Anterior cingulate cortex (tissue), 58 donors: ENCODE data around the gene MEST.
A peak's percentile ranks its signal among the peaks of the same experiment; 100 is the strongest.
"Not testable (repeated sequence)": the region's sequence is repeated elsewhere in the genome, so short reads cannot be mapped to it uniquely, and the experiment has no call there.

Experiments
- DNase-seq, 58 donors: peaks; one replicate each; lab custom pipeline; 2025; lab: John Stamatoyannopoulos, UW

The MEST gene

GRCh38 chr7:130491841-130492522 is at the start of gene MEST:
MEST (plus strand) TSS chr7:130492085; CDS start chr7:130492314, 229 bp downstream.
- DNase-seq = peak in 32 of 58 donors; percentile 15 to 66 (median 36)

DNA sequence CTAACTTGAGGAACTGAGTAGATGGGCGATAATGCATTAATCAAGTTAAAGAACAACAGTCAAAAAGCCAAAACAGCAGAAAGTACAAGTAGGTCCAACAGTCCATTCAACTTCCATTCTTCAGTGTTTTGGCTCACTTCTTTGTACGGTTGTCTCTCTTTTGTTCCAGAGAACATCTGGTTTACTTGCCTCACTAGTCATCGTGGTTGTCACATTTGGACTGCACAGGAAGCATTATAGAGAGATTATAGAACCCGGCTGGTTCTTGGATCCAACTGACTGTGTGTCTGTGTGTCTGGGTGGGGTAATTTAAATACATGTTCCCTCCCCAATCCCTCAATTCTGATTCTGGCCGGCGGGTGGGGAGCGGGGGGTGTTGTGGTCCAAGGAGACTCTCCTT is 49.3 kb upstream of the MEST start:
- DNase-seq = no peak

GRCh38 chr7:130444234-130444633 is 47.7 kb upstream of the MEST start:
- peak in 3 of 58 donors; percentile 9 to 45 (median 34) for DNase-seq

GRCh38 chr7:130444751-130445407 is 47.0 kb upstream of the MEST start:
- DNase-seq = no peak

DNA sequence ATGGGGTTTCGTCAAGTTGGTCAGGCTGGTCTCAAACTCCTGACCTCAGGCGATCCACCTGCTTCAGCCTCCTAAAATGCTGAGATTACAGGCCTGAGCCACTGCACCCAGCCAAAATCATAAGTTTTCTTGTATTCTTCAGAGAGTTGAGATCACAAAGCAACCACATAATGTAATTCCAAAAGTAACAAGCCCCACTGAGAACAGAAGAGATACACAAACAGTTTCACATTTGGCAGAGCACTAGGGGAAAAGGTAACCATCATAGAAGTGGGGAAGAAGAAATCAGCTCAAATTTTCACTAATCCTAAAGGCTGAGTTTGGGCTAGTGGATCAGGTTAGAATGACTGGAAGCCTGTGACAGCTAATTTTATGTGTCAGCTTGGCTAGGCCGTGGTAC is 45.6 kb upstream of the MEST start:
- DNase-seq = no peak

GRCh38 chr7:130451344-130451743 is 40.5 kb upstream of the MEST start:
- not testable (repeated sequence) for DNase-seq

GRCh38 chr7:130452951-130453350 is 38.9 kb upstream of the MEST start:
- DNase-seq = no peak

GRCh38 chr7:130454959-130455358 is 36.9 kb upstream of the MEST start:
- no peak for DNase-seq

- no peak for DNase-seq
Measured at GRCh38 chr7:130458257-130458656, 33.6 kb upstream of the MEST start.

- no peak for DNase-seq
Measured at GRCh38 chr7:130461272-130461671, 30.6 kb upstream of the MEST start.

DNA sequence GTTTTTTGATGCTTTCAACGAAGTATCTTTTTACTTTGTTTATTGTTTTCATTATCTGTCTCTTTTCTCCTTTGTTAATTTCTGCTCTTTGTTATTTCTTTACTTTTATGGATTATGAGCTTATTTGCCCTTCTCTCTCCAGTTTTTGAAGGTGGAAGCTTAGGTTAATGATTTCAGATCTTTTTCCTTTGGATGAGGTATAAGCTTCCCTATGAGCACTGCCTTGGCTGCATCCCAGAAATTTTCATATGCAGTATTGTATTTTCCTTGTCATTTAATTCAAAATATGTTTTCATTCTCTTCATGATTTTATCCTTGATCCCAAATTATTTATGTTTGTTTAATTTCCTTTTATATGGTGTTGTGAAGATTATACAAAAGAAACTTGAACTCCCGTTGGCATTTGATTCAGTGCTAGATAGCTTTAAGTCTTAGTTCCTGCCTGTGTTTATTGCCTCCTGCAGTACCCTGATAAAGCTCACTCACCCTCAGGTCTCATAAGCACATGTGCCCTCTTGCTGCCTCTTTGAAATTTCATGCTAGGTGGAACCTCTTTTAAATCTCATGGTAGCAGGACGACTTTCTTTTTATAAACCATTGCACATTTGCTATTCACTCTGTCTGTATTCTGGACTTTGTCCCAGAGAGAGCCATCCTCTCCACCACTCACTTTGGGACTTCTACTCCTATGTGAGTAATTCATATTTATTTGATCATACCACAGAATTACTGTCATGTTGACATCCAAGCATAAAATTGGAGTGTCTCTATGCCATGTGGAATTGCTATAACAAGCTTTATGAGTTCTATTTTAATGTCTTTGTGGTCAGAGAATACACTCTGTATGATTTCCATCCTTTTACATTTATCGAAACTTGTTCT is 28.1 kb upstream of the MEST start:
- DNase-seq = no peak

- no peak for DNase-seq
Measured at GRCh38 chr7:130468612-130469011, 23.3 kb upstream of the MEST start.

DNA sequence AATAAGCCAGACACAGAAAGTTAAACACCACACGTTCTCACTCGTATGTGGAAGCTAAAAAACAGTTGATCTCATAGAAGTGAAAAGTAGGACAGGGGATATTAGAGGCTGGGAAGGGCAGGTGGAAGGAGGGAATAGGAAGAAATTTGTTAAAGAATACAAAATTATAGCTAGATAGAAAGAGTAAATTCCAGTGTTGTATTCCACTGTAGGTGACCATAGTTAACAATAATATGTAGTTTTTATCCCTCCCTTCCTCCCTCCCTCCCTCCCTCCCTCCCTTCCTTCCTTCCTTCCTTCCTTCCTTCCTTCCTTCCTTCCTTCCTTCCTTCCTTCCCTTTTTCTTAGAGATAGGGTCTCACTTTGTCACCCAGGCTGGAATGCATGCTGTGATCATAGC is 19.9 kb upstream of the MEST start:
- no peak for DNase-seq

DNA sequence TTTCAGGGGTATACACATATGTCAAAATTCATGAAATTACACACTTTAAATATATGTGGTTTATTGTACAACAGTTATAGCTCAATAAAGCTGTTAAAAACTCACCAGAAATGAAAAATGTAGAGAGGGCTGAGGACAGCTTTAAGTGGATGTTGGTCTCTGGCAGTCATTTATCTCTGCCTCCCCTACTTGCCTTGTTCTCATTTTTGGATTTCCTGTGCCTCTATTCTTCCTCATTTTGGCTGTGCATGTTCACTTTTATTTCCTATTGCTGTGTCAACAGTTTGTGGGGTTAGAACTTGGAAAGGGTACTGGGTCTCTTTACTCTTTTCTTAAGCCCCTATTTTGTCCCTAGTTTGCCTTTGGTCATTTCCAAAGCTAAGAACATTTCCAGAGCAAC is 18.6 kb upstream of the MEST start:
- DNase-seq = no peak

DNA sequence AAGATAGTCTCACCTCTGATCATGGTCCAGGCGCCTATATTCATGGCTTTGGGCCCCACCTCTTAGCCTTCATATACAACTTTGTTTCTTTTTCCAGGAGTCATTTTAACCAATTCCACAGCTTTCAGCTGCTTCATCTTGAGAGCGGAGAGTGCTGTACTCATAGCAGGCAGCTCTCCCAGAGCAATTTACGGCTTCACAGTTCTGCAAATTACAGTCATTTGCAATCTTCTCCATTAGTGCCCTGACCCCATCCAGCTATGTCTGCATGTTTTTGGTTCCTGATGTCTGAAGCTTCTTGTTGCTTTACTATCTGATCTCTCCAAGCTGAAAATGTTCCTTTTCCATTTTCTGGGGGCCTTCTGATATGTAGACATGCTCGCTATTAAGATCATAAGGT is 18.0 kb upstream of the MEST start:
- no peak for DNase-seq

DNA sequence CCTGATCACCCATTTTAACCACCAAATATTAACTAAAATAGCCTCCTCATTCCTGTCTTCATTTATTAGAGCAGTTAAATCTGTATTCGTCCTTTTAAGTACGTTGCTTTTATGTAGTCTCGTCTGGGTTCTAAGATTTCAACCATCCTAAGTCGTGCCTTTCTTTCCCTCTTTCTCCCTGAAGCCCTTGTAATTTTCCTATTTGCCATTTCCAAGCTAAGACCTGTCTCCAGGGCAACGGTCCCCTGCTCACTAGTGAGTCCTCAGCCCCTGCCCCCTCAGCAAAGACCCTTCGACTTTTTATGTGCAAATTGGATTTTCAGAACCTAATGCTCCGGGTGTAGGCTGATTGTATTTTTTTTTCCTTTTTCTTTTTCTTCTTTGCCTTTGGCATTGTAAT is 16.1 kb upstream of the MEST start:
- DNase-seq = no peak

DNA sequence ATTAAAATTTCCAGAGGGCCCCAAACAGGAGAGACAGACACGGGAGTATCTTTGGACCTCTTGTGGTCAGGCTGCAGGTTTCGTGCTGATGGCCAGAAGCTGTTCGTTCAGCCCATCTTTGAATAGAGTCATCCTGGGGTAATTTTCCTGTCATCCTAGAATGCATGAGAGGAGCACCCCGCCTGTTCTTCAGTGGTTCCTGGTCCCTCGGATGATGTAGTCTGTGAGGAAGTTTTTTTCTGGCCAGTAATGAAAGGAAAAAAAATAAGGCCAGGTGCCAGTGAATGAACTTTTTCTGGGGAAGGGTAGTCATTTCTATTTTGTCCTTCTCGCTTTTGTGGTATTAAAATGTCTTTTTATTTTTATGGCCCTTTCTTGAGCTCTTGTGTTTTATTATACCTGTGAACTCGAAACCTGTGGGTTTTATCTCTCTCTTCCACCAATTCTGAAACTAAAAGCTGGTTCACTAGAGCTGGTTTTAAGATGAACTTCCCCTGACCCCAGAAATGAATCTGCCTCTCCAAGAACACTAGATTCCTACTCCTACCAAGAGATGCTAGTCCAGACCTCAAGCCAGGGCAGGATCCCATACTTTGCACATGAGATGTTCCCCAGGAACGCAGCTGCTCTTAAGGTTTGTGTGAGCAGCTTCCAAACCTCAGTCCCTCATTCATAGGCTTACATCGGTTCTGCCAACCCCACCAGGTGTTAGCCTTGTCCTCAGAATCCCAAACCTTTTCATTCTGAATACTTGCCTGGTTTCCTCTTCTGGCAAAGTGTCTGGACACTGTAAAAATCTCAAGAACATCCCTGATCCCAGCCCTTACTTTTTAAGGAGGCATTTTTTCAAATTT is 15.4 kb upstream of the MEST start:
- no peak for DNase-seq

GRCh38 chr7:130478991-130479390 is 12.9 kb upstream of the MEST start:
- DNase-seq = no peak

DNA sequence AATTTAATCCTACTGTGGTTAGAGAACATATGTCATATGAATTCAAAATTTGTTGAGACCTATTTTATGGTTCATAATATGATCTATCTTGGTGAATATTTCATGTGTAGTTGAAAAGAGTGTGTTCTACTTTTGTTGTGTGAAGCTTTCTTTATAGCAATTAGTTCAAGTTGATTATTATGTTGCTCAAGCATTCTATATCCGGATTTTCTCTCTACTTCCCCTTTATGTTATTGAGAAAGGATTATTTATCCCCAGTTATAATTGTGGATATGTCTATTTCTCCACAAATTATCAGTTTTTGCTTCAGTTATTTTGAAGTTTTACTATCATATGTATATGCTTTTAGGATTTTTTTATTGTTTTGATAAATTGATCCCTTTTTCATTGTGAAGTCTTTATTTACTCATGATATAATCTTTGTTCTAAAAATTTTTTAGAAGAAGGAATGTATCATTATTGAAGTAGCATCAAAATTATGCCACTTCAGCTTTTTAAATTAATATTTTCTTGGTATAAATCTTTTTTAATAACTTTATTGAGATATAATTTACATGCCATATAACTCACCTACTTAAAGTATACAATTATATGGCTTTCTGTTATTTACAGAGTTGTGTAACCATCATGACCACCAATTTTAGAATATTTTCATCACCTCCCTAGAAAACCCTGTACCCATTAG is 12.0 kb upstream of the MEST start:
- DNase-seq = no peak

DNA sequence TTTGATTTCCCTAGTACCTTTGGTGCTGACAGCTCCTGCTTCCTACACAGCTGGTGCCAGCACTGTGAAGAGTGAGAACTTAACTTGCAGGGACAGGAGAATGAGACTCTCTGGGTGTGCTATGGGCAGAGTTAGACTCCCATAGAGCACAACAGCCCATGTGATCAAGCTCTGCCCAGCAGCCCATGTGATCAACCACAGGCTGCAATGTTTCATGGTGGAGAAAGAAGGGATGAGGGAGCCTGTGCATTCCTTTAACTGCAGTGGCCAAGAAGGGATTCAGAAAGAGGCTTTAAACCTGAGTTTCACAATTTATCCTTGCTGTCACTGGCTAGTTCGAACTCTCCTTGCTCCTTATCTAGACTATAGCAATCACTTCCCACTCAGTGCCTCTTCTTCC is 10.0 kb upstream of the MEST start:
- DNase-seq = no peak
